ENCODE results near the gene PEPD.
"Not testable (repeated sequence)": the region's sequence is repeated elsewhere in the genome, so short reads cannot be mapped to it uniquely, and the experiment has no call there.

Gene PEPD

DNA sequence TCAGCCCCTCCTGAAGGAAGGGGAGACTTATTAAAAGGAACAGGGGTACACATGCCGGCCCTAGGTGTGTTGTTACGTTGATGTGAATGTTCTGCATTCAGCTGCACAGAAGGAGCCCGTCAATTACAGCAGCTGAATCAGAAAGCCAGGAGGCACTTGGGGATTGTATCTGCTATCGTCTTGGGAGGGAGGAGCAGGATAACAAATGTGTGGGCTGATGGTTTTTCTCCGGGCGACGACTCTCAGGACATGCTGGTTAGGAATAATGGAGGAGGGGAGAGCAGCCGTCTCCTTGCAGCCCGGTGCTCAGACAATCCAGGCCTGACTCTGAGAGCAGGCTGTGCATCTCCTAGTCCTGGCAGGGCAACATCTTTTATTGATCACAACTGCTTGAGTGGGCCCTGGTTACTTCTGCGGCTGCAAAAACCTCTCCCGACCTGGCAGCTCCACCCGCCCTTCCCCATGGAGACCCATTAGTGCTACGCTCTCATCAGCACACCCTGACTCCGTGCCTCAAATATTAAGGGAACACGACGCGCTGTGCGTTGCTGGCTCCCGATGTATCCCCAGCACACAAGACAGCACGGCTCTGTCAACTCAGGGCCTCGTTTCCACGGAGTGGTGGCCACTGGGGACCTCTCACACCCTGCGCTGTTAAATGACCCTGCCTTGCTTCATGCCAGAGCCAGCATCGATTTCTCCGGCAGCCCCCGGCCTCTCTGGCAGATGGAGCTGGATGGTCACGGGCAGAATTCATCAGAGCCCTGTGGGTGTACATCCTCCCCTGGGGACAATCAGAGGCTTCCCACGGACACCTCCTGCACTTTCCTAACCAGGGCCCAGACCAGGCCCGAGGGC lies 25.3 kb downstream of the PEPD start:
- FAIRE-seq: no peak

DNA sequence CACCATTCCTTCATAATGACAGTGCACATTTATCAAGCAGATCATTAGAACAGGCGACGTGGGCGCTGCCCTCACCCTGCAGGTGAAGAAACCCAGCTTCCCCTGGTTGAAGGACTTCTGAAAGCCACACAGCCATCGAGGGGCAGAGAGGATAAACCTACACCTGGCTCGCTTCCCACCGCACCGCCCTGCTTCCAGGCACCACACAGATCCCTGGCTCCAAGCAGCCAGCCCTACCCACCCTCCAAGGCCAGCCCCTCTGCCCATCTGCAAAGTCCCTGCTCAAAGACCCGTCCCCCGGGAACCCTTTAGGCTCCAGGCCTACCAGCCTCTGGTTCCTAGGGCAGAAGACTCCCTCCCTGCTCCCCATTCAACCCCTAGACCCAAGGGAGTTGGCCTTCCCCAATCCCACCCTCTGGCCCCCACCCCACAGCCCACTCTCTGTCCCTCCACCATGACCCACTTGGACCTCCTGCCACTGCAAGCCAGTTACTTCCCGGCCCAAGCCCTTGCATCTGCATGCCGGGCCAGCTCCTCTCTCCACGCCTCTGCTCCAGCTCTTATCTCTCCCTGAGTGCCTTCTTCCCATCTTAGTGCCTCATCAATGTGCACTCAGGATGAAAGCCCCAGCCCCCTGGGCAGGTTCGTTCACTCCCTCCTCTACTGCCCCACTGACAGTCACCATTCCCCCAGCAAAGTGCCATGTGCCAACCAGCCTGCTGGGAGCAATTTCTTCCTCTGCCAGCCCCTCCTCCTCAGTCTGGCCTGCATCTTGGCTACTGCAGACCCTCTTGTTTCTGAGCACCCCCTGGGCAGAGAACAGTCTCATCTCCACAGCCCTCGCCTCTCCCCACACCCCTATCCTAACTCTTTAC lies 28.0 kb downstream of the PEPD start:
- FAIRE-seq: no peak

DNA sequence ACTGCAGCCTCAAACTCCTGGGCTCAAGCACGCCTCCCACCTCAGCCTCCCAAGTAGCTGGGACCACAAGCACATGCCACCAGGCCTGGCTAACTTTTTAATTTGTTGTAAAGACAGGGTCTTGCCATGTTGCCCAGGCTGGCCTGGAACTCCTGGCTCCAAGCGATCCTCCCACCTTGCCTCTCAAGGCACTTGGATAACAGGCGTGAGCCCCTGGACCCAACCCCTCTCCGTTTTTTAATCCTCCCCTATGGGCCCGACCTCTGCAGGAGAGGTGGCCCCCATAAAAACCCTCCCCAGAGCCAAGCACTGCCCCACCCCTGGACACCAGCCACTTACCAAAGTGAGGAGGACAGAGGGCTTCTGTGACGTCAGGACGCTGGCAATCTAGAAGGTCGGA lies 28.6 kb downstream of the PEPD start:
- FAIRE-seq: no peak

DNA sequence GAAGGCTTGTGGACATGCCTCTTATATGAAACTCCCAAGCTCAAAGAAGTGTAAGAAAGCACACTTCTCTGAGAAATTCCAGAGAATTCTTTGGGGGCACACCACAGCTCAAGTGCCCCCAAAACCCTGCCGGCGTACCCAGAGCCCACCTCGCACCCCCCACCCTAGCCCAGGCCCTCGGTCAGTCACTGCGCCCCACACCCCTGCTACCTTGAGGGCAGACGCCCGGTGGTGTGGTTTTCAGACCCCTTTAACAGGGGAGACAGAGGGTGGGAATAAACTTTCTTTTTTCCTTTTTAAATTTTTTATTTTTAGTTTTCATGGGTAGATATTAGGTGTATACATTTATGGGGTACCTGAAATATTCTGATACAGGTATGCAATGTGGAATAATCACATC lies 29.5 kb downstream of the PEPD start:
- FAIRE-seq: no peak

DNA sequence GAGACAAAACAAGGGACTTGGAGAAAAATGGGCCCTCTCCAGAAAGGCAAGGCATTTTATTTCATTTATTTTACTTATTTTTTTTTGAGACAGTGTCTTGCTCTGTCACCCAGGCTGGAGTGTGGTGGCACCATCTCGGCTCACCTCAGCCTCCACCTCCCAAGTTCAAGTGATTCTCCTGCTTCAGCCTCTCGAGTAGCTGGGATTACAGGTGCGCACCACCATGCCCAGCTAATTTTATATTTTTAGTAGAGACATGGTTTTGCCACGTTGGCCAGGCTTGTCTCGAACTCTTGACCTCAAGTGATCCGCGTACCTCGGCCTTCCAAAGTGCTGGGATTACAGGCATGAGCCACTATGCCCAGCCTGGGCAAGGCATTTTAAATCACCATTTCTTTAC lies 31.0 kb downstream of the PEPD start:
- FAIRE-seq: not testable (repeated sequence)

DNA sequence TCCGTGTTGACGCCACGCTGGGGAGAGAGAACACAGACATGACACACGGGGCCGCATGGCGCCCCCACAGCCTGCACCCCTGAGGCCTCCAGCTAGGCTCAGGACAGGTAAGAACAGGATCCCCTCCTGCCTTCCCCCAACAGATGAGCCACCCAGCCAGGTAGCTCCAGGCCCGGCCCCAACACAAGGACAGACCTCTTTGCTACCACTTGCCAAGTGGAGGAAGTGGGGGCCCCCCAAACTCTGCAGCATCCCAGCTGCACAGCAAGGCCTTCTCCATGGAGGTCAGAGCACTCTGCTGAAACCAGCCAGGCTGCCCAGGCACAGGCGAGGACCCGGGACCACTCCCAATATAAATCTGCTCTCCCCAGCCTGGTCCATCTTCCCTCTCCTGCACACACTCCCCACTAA lies 31.5 kb downstream of the PEPD start:
- no peak for FAIRE-seq

DNA sequence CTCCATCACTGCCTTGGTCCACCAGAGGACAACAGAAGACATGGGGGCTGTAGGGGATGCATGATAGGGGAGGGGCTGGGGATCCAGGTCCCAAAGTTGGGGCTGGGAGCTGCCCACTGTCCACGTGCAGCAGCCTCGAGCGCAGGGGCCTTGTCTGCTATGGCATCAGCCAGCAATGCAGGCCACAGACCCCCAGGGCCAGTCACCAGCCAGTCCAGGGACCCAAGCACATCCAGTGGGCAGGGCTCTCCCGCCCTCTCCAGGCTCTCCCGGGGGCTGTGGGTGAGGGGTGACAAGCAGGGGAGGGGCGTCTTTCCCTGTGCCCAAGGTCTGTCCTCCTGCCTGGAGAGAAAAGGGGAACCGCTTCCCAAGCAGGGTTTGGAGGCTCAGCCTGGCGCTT lies 32.8 kb downstream of the PEPD start:
- no peak for FAIRE-seq

DNA sequence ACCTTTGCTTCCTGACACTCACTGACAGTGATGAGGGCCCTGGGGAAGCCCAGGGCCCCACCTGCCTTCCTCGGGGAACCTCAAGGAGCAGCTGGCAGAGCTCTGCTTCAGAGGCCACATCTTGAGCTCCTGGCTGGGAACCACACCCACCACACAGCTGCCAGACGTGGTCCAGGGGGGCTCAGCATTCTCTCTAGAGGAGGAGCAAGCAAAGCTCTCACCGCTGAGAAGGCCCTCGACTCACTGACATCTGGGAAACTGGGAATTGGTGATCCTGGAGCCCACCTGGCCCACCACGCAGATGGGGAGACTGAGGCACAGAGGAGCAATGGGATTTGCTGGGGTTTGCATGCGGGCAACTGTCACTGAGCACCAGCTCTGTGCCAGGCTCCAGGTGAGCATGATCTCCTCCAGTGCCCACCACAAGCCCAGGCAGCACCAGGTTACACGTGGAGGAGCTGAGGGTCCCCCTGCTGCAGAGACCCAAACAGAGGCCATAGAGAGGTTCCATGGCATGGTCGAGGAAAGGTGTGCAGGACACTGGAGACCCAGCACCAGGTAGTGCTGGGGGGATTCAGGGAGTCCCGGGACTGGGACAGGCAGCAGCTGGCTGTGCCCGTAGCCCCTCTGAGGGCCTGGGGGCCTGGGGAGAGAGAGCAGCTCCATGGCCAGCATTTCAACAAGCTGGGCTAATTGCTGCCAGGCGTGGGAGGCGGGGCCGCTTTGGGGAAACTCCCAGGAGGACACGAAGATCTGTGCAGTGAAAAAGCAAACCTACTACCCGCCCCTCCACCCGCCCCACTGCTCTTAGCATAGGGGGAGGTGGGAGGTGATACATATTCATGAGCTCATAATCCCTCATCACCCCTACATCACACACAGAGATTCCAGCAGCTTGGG lies 33.4 kb downstream of the PEPD start:
- no peak for FAIRE-seq

DNA sequence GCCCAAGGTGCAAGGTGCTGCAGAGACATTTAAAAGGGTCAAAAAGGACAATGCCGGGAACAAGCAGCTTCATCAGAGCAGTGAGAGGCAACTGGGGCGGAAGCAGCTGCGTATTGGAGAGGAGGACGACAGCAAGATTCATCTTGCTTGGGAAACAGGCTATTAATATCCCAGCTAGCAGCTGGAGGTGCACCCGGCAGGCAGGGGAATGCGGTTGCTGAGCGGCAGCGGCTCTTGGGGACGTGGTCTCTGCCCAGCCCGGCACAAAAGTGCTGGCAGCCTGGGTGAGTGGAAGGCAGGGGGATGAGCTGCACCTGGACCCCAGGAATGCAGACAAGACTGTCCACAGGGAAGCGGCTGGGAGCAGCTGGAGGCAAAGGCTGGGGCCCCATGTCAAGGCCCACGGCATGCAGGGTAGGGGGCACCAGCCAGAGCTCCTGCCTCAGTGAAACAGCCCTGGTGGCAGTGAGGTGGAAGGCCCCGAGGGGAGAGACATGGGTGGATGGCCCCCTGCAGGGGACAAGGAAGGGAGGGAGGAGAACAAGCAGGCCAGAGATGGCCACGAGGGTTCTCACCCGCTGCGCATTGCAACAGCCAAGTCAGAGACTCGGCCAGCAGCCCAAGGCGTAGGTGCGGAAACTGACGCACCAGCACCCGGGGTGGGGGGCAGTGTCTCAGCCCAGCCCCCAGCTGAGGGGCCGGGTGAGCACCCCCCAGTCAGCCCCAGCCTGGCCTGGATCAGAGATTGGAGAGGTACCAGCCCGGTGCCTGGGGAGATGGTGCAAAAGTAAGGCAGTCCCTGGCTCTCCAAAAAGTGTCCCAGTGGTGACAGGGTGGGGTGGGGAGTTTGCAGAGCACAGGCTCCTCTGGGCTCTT lies 34.4 kb downstream of the PEPD start:
- FAIRE-seq: no peak

DNA sequence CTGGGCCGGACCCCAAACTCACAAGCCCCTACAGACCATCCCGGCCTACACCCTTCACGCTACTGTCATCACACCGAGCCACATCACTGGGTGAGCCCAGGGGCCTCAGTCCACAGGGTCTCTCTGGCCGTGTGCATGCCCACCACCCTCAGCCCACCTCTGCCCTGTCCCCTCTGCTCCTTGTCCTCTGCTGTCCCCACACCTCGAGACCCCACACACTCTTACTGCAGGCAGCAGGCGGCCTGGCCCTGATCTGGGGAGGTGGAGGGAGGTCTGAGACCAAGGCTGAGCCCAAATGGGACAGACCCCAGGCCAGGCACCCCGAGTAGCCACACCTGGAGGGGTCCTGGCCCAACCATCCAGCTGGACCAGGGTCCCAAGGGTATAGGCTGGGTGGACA lies 35.2 kb downstream of the PEPD start:
- no peak for FAIRE-seq

DNA sequence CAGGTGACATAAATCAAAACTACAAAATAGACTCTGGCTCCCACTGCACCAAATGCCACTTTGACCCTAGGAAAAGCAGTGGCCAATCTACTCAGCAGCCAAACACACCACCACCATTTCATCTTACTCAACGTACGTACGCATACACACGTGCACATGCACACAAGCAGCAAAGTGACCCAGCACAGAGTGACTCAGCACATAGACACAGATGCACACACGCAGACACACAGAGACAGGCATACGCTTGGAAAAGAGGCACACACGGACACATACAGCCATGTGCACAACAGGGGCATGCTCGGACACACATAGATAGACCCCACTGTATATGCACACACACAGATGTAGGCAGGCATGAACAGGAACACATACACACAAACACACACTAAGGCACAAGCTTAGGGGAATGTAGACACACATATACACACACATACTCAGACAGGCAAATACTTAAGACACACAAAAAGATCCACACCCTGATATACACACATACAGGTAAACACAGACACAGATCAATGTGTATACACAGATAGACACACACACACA lies 37.3 kb downstream of the PEPD start:
- FAIRE-seq: no peak

DNA sequence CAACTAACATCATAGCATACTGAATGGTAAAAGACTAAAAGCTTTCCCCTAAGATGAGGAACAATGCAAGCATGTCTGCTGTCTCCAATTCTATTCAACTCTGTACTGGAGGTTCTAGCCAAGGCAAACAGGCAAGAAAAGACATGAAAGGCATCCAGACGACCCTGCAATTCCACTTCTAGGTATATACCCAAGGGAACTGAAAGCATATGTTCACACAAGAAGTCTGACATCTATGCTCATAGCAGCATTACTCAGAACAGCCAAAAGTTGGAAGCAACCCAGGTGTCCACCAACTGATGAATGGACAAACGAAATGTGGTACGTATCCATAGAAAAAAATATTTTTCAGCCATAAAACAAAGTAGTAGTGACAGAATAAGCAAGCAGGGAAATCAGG lies 39.1 kb downstream of the PEPD start:
- FAIRE-seq: no peak

DNA sequence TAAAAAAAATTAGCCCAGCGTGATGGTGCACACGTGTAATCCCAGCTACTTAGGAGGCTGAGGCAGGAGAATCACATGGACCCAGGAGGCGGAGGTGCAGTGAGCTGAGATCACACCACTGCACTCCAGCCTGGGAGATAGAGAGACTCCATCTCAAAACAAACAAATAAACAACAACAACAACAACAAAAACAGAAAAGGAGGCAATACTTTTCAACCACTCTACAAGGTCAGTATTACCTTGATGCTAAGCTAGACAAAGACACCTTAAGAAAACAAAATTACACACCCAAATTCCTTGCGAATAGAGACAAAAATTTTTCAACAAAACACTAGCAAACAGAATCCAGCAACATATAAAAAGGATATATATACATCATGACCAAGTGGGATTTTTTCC lies 39.7 kb downstream of the PEPD start:
- FAIRE-seq: no peak

DNA sequence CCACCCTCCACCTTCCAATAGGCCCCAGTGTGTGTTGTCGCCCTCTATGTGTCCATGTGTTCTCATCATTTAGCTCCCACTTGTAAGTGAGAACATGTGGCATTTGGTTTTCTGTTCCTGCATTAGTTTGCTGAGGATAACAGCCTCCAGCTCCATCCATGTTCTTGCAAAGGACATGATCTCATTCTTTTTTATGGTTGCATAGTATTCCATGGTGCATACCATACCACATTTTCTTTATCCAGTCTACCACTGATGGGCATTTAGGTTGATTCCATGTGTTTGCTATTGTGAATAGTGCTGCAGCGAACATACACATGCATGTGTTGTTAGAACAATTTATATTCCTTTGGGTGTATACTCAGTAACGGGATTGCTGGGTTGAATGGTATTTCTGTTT lies 42.0 kb downstream of the PEPD start:
- not testable (repeated sequence) for FAIRE-seq

DNA sequence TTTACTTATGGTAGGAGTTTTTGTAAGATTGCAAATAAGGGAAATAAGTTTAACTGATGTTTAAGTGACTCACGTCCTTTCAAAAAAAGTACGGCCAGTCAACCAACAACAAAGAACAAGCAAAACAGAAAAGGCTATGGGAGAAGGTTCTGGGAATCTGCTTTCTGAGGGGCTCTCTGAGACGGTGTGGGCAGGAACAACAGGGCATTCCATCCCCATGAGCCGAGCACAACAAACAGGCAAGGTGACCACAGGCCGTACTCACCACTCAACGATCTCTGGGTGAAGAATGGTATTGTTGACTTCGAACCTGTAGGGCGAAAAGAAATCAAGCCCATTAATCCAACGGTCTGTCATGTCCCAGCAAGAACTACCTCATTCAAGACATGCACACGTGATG lies 43.8 kb downstream of the PEPD start:
- FAIRE-seq: no peak

DNA sequence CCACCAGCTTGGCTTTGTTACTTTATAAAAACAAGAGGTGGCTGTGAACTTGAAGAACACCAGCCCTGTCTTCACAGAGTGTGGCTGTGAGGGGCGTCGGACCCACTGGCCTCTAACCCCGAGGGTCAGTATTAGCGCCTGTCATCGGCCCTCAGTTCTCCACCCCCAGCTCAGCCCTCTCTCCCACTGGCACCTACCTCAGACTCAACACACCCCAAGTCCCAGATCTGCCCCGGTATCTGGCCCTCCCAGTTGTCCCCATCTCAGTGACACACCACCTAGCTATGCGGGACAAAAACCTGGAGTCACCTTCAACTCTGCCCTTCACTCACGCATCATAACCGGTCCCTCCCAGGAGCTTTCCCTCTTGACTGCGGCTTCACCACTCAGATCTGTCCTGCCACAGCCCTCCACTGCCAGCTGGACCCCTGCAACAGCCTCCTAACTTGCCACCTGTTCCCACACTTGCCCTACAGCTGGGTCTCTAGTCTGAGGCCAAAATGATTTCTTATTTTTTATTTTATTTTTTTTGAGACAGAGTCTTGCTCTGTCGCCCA lies 45.4 kb downstream of the PEPD start:
- FAIRE-seq: no peak

DNA sequence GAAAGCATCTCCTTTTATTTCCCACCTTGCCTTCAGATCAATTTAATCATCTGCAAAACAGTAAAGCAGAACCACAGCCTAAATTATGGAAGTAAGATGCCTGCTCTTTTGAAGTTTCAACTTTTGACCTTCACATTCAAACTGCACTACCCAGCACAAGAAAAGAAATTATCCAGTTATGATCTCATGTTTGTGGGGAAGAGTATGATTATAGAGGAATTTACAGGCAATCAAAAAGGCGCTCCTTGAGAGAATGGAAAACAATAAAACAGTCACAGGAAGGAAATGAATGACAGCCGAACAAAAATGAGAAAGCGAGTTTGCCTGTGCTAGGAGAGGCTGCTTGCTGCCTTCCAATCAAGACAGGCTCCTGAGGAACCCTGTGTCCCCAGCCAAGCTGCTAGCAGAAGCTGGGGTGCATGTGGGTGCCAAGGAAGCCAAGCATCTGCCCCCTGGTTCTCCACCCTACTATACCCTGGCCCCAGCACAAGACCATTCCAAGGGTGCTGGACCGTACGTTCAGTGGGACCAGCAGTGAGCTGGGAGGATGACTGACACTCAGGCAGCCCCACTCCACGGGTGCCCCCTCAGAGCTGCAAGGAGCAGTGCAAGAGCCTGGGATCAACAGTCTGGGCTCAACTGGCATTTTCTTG lies 47.8 kb downstream of the PEPD start:
- no peak for FAIRE-seq

DNA sequence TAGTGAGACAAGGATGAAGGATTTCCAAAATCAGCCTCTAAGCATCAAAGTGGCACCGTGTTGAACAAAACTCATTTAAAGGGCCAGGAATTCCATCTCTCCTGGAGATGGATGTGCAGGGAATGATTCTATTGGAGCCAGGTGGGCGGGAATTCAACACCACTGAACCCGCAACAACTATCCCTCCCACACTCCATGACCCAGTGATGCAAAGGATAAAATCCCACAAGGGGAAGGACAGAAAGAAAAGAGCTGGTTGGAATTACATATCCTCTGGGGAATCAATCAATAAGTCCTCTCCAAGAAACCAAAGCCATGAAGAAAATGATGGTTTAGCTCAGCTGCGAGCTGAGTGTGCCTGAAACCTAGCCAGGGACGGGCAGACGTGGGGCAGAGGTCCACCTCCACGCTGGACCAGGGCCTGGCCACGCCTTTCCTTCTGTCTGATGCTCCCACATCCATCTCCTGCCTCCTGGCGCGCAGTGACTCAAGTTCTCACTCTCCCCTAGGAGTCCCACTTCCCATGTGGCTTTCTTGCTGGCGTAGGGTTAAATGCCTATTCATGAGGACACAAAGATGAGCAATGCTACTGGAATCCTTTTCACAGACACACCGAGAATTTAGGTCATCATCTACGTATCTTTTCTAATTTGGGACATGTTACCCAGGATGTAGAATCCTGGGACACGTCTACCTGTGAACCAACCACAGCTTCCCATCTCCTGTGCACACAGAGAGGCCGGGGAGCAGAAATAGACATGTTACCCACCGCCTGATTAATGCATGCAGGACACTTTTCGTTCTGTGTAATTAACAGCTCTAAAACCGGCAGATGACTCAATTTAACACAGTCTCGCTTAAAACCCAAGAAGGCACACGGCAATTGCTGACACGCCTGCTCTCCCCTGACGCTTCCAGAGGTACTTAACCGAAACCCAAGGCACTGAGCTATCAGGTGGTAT lies 48.6 kb downstream of the PEPD start:
- no peak for FAIRE-seq

DNA sequence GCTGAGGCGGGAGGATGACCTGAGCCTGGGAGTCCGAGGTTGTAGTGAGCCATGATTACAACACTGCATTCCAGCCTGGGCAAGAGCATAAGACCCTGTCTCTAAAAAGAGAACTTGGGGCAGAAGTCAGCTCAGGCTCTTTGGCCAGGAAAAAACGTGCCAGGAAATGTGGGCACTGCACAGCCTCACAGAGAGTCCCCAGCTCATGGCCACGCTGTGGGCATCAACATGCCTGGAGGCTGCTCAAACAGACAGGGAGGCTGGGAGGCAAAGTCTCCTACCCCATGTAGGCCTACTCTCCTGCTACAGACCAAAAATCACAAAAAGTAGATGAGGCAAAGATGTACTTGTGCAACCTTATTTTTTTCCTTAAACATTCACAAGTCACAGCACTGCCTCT lies 49.4 kb downstream of the PEPD start:
- no peak for FAIRE-seq

Measured in A204.1 (cell line).